GM21529 (cell line): ENCODE results near the gene BAD.

ENCODE experiments used
- ATAC-seq: cut with Tn5 transposase; IDR thresholded peaks from one replicate; pipeline ENCODE4 v1.9.1; 2021; ENCODE audit not compliant: unreplicated experiment

The BAD gene

GRCh38 chr11:64281957-64282770 is 2.3 kb downstream of the BAD start:
- no peak for ATAC-seq

- ATAC-seq = no peak
Measured at GRCh38 chr11:64278576-64279190, 5.8 kb downstream of the BAD start.

GRCh38 chr11:64276653-64277431 is 7.6 kb downstream of the BAD start:
- no peak for ATAC-seq

GRCh38 chr11:64275841-64276240 is 8.6 kb downstream of the BAD start:
- ATAC-seq = no peak

GRCh38 chr11:64275031-64275800 is 9.2 kb downstream of the BAD start:
- ATAC-seq = no peak

- ATAC-seq = peak; percentile 62
Measured at GRCh38 chr11:64269540-64270220, 14.8 kb downstream of the BAD start.

- ATAC-seq = peak; percentile 25
Measured at GRCh38 chr11:64268893-64269539, 15.4 kb downstream of the BAD start.

GRCh38 chr11:64268025-64268892 is 16.2 kb downstream of the BAD start:
- ATAC-seq = no peak

GRCh38 chr11:64267207-64267945 is 17.1 kb downstream of the BAD start:
- no peak for ATAC-seq

- no peak for ATAC-seq
Measured at GRCh38 chr11:64266339-64266738, 18.1 kb downstream of the BAD start.

- no peak for ATAC-seq
Measured at GRCh38 chr11:64265176-64266160, 19.0 kb downstream of the BAD start.

- no peak for ATAC-seq
Measured at GRCh38 chr11:64264371-64264852, 20.1 kb downstream of the BAD start.

- no peak for ATAC-seq
Measured at GRCh38 chr11:64263947-64264317, 20.5 kb downstream of the BAD start.

- ATAC-seq = no peak
Measured at GRCh38 chr11:64263021-64263946, 21.2 kb downstream of the BAD start.

- no peak for ATAC-seq
Measured at GRCh38 chr11:64262271-64263002, 22.0 kb downstream of the BAD start.
